Adrenal gland (tissue), 12 donors: ENCODE measurements around the gene ACTR8. TPM values are rescaled to one million over a fixed set of nuclear protein-coding genes. Genes with fewer than 3 reads are reported as not detected.

ENCODE experiments used
- DNase-seq, 7 donors: peaks; one replicate each; pipeline ENCODE4 v3.0.0-alpha.2; 2019 to 2020
- H3K27ac ChIP-seq, 5 donors: fragments of 200-600 bp; sonication (generic) in 4 of 5; 1 replicate in 3 of 5; 2 replicates in 2 of 5; pipeline versions ENCODE4 v1.5.1 to v1.8.0; 2016 to 2020; ENCODE audit warnings: mild to moderate bottlenecking in 1 of 5
- H3K27me3 ChIP-seq: fragments of 200-600 bp; 2 replicates; pipeline ENCODE4 v1.8.0; 2021
- H3K36me3 ChIP-seq, 2 donors: fragments of 200-600 bp; replicated peaks in 1 of 2; 1 replicate in 1 of 2; 2 replicates in 1 of 2; pipeline versions ENCODE4 v1.5.1 to v1.8.0; 2018 to 2022
- H3K4me1 ChIP-seq, 2 donors: fragments of 200-600 bp; replicated peaks in 1 of 2; 1 replicate in 1 of 2; 2 replicates in 1 of 2; pipeline versions ENCODE4 v1.5.1 to v1.8.0; 2018 to 2021
- H3K4me3 ChIP-seq, 4 donors: fragments of 200-600 bp; sonication (generic) in 3 of 4; one replicate each; pipeline ENCODE4 v1.5.1; 2016 to 2018
- H3K9me3 ChIP-seq, 3 donors: fragments of 200-600 bp; sonication (generic) in 1 of 3; replicated peaks in 1 of 3; 1 replicate in 2 of 3; 2 replicates in 1 of 3; pipeline versions ENCODE4 v1.5.1 to v1.8.0; 2016 to 2021
- POLR2A ChIP-seq, 2 donors: fragments of 450-650 bp; IDR thresholded peaks; one replicate each; pipeline ENCODE4 v1.6.1; 2017; ENCODE audit warnings: antibody characterized with exemption in 2 of 2, mild to moderate bottlenecking in 2 of 2, moderate library complexity in 1 of 2
- WGBS, 4 donors: extraction: QIAGEN DNeasy Blood & Tissue Kit in 2 of 4; methylation state at CpG; one replicate each; pipeline versions ENCODE4 v1.1.5 to v1.1.7; 2013 to 2017; 5-methylcytosine and 5-hydroxymethylcytosine counted together
- intact Hi-C, 2 donors: fragments of 100-400 bp; cut with DNase I; formaldehyde crosslinking; loops; one replicate each; pipeline versions ENCODE4 v1.14.1 to v1.15.0; 2022 to 2023
- polyA plus RNA-seq, 3 donors: library from polyadenylated mRNA; stranded (reverse); fragments of 200-250 nt in 2 of 3; fragments of 350-450 nt in 1 of 3; fragmentation: Illumina TruSeq in 1 of 3; extraction: RNeasy Lipid Tissue Mini Kit (QIAGEN cat#74804) in 1 of 3; gene quantifications; one replicate each; pipeline ENCODE4 v1.2.3, GENCODE V29; 2013 to 2014
- total RNA-seq, 9 donors: library from RNA; depleted of rRNA in 4 of 9; stranded (reverse); fragments of >200 nt in 4 of 9; fragments of 120-200 nt in 1 of 9; fragmentation: NEBNext Ultra II Directional in 1 of 9; extraction: Animal tissue kit (Norgen Biotek cat#: 25700) in 1 of 9; gene quantifications; one replicate each; pipeline versions ENCODE4 v1.1.0 to v1.2.4, GENCODE V29; 2013 to 2023
- TF ChIP-seq, protein P1 (sequence below), 6 experiments: fragments of 450-650 bp in 4 of 6; fragments of 200-600 bp in 2 of 6; sonication (generic) in 1 of 6; IDR thresholded peaks; 1 replicate in 5 of 6; 2 replicates in 1 of 6; pipeline versions ENCODE4 v1.5.1 to v1.8.0; 2016 to 2021; ENCODE audit warnings: antibody characterized with exemption in 6 of 6, mild to moderate bottlenecking in 2 of 6, moderate library complexity in 1 of 6
- donor health status: healthy with polysubstance abuse.
- donor health status: Bipolar disorder and iron deficiency.
- donor health status: DM: yes; HTN: yes; CAD: no.
- donor health status: DM: no; HTN: no; CAD: no.
- donor health status: DM: no; HTN: no; CAD: no.
- donor health status: DM: yes; HTN: yes; CAD: no.

ACTR8 gene
- total and polyA plus RNA-seq, 12 donors: 5.8 to 42.2 (median 21.1) TPM

GRCh38 chr3:53818221-53819162, 63.5 kb downstream of the ACTR8 start:
- H3K27ac ChIP-seq: no peak overlapping the region
- TF ChIP-seq, protein P1, sequence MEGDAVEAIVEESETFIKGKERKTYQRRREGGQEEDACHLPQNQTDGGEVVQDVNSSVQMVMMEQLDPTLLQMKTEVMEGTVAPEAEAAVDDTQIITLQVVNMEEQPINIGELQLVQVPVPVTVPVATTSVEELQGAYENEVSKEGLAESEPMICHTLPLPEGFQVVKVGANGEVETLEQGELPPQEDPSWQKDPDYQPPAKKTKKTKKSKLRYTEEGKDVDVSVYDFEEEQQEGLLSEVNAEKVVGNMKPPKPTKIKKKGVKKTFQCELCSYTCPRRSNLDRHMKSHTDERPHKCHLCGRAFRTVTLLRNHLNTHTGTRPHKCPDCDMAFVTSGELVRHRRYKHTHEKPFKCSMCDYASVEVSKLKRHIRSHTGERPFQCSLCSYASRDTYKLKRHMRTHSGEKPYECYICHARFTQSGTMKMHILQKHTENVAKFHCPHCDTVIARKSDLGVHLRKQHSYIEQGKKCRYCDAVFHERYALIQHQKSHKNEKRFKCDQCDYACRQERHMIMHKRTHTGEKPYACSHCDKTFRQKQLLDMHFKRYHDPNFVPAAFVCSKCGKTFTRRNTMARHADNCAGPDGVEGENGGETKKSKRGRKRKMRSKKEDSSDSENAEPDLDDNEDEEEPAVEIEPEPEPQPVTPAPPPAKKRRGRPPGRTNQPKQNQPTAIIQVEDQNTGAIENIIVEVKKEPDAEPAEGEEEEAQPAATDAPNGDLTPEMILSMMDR (IDR thresholded peaks at IDR 0.05): no peak
- TF ChIP-seq POLR2A (IDR thresholded peaks at IDR 0.05): no peak
- no peaks in the 10 kb centered on the region for H3K9me3 ChIP-seq
- H3K36me3 ChIP-seq: peaks cover 0 to 17% of the 10 kb centered on the region in 2 donors
- no peak overlapping the region for H3K4me3 ChIP-seq
- no peaks in the 10 kb centered on the region for H3K27me3 ChIP-seq
- WGBS, 4 donors: 83 to 90% (median 87%) methylated on average over 8 to 14 of the region's 14 CpGs
- peaks cover 0 to 5% of the 10 kb centered on the region in 2 donors for H3K4me1 ChIP-seq
- peak in 1 of 7 donors; percentile 47 for DNase-seq
- intact Hi-C loops: no loop called here

GRCh38 chr3:53817809-53818208, 64.1 kb downstream of the ACTR8 start:
- 67 to 89% (median 86%) methylated on average over 14 to 17 of the region's 17 CpGs for WGBS, 4 donors
- no peaks in the 10 kb centered on the region for H3K27me3 ChIP-seq
- intact Hi-C loops: no loop called here
- no peak overlapping the region for H3K27ac ChIP-seq
- H3K4me1 ChIP-seq: peaks cover 0 to 5% of the 10 kb centered on the region in 2 donors
- H3K4me3 ChIP-seq: no peak overlapping the region
- peaks cover 0 to 17% of the 10 kb centered on the region in 2 donors for H3K36me3 ChIP-seq
- H3K9me3 ChIP-seq: no peaks in the 10 kb centered on the region
- DNase-seq: peak in 1 of 7 donors; percentile 46
- TF ChIP-seq, protein P1 (IDR thresholded peaks at IDR 0.05): no peak
- TF ChIP-seq POLR2A (IDR thresholded peaks at IDR 0.05): no peak

GRCh38 chr3:53817211-53817610, 64.7 kb downstream of the ACTR8 start:
- Histone ChIP-seq H3K36me3 (peaks cover 0 to 17% of the 10 kb centered on the region in 2 donors), H3K9me3 (no peaks in the 10 kb centered on the region), H3K27me3 (no peaks in the 10 kb centered on the region), H3K4me3 (no peak overlapping the region), H3K27ac (no peak overlapping the region), H3K4me1 (peaks cover 0 to 4% of the 10 kb centered on the region in 2 donors)
- TF ChIP-seq, protein P1 (IDR thresholded peaks at IDR 0.05): no peak
- no peak for TF ChIP-seq POLR2A (IDR thresholded peaks at IDR 0.05)
- intact Hi-C loops: no loop called here
- WGBS, 4 donors: 88 to 91% (median 89%) methylated on average over 5 to 6 of the region's 6 CpGs
- peak in 1 of 7 donors; percentile 41 for DNase-seq

Other genes starting within 250 kb of the ACTR8 start
- 10 to 100 TPM in 4 of 9 donors, 1 to 10 TPM in 4, under 1 TPM in 1; 0.17 to 29.6 (median 5.4) TPM for gene CHDH, start 35.7 kb downstream of the ACTR8 start, total RNA-seq
- 1 to 10 TPM; 1.1 to 6.0 (median 3.0) TPM for gene CHDH, start 35.7 kb downstream of the ACTR8 start, polyA plus RNA-seq
- gene IL17RB, start 35.6 kb downstream of the ACTR8 start, total RNA-seq: 10 to 100 TPM in 1 of 9 donors, 1 to 10 TPM in 5, under 1 TPM in 3; 0.35 to 12.0 (median 1.6) TPM
- gene IL17RB, start 35.6 kb downstream of the ACTR8 start, polyA plus RNA-seq: 1 to 10 TPM in 2 of 3 donors, under 1 TPM in 1; 0.70 to 7.0 (median 4.9) TPM
- 100 to 1,000 TPM in 1 of 9 donors, 10 to 100 TPM in 8; 36.2 to 116 (median 59.7) TPM for gene SELENOK, start 9.7 kb upstream of the ACTR8 start, total RNA-seq
- 100 to 1,000 TPM; 112 to 203 (median 123) TPM for gene SELENOK, start 9.7 kb upstream of the ACTR8 start, polyA plus RNA-seq
- 1 to 10 TPM in 5 of 9 donors, under 1 TPM in 3, not detected in 1; 0.26 to 7.6 (median 2.1) TPM for gene CACNA2D3, start 240.4 kb upstream of the ACTR8 start, total RNA-seq
- 10 to 100 TPM in 1 of 3 donors, 1 to 10 TPM in 2; 2.2 to 13.7 (median 5.1) TPM for gene CACNA2D3, start 240.4 kb upstream of the ACTR8 start, polyA plus RNA-seq